RWPE2 (cell line): ENCODE data around the gene SPINT2.

ENCODE experiments used
- ATAC-seq: fragments of 200-7000 bp; cut with Tn5 transposase; 3 replicates; pipeline ENCODE4 v1.9.1; 2021; ENCODE audit warnings: low read depth
- DNase-seq: peaks from one replicate; pipeline ENCODE4 v3.0.0-alpha.2; 2020; ENCODE audit warnings: low spot score
- H3K27ac ChIP-seq: fragments of 450-650 bp; 2 replicates; pipeline ENCODE4 v1.5.1; 2017; ENCODE audit warnings: mild to moderate bottlenecking; ENCODE audit not compliant: poor library complexity, severe bottlenecking
- H3K27me3 ChIP-seq: fragments of 250-450 bp; sonication (Bioruptor Pico); 2 replicates; pipeline ENCODE4 v1.5.1; 2021; ENCODE audit warnings: mild to moderate bottlenecking, moderate library complexity; ENCODE audit not compliant: insufficient read depth, poor library complexity, severe bottlenecking
- H3K36me3 ChIP-seq: fragments of 250-450 bp; sonication (Bioruptor Pico); 2 replicates; pipeline ENCODE4 v1.5.1; 2020; ENCODE audit warnings: low read depth, mild to moderate bottlenecking, moderate library complexity
- H3K4me1 ChIP-seq: fragments of 250-450 bp; sonication (Bioruptor Pico); 2 replicates; pipeline ENCODE4 v1.5.1; 2021; ENCODE audit warnings: mild to moderate bottlenecking, moderate library complexity; ENCODE audit not compliant: insufficient read depth, poor library complexity, severe bottlenecking
- H3K4me3 ChIP-seq: fragments of 250-450 bp; sonication (Bioruptor Pico); 2 replicates; pipeline ENCODE4 v1.5.1; 2021; ENCODE audit warnings: mild to moderate bottlenecking, moderate library complexity; ENCODE audit not compliant: severe bottlenecking
- H3K9me3 ChIP-seq: fragments of 250-450 bp; sonication (Bioruptor Pico); 2 replicates; pipeline ENCODE4 v1.5.1; 2021; ENCODE audit warnings: mild to moderate bottlenecking, moderate library complexity; ENCODE audit not compliant: severe bottlenecking
- TF ChIP-seq, protein P1 (sequence below): fragments of 450-650 bp; IDR thresholded peaks from one replicate; pipeline ENCODE4 v1.5.1; 2017; ENCODE audit warnings: mild to moderate bottlenecking, moderate library complexity; ENCODE audit not compliant: poor library complexity, severe bottlenecking

Gene SPINT2

DNA sequence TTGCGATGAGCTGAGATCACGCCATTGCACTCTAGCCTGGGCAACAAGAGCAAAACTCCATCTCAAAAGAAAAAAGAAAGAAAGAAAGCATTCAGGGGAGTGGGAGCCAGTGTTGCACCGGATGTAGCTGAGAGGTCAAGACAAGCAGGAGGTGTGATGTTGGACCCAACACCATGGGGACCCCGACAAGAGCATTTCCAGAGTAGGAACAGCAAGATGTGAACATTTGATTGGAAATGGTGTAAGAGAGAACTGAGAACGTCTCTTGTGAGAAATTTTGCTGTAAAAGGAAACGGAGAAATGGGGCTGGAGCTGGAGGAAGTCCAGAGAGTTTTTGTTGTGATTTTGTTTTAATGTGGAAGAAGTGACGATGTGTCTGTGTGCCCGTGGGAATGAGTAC is 24.6 kb upstream of the SPINT2 start:
- Histone ChIP-seq H3K36me3 (no peaks in the 10 kb centered on the region), H3K4me3 (no peak overlapping the region), H3K27me3 (no peaks in the 10 kb centered on the region), H3K4me1 (no peaks in the 10 kb centered on the region), H3K27ac (no peak overlapping the region), H3K9me3 (no peaks in the 10 kb centered on the region)
- DNase-seq (no peak), ATAC-seq (no peak)
- TF ChIP-seq, protein P1, sequence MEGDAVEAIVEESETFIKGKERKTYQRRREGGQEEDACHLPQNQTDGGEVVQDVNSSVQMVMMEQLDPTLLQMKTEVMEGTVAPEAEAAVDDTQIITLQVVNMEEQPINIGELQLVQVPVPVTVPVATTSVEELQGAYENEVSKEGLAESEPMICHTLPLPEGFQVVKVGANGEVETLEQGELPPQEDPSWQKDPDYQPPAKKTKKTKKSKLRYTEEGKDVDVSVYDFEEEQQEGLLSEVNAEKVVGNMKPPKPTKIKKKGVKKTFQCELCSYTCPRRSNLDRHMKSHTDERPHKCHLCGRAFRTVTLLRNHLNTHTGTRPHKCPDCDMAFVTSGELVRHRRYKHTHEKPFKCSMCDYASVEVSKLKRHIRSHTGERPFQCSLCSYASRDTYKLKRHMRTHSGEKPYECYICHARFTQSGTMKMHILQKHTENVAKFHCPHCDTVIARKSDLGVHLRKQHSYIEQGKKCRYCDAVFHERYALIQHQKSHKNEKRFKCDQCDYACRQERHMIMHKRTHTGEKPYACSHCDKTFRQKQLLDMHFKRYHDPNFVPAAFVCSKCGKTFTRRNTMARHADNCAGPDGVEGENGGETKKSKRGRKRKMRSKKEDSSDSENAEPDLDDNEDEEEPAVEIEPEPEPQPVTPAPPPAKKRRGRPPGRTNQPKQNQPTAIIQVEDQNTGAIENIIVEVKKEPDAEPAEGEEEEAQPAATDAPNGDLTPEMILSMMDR, result no peak

DNA sequence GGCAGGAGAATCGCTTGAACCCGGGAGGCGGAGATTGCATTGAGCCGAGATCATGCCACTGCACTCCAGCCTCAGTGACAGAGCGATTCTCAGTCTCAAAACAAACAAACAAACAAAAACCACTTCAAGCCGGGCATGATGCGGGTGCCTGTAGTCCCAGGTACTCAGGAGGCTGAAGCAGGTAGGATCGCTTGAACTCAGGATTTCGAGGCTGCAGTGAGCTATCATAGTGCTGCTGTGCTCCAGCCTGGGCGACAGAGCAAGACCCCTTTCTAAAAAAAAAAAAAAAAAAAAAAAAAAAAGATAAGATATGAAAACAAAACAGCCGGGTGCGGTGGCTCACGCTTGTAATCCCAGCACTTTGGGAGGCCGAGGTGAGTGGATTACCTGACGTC is 21.1 kb upstream of the SPINT2 start:
- no peak overlapping the region for H3K4me3 ChIP-seq
- H3K27ac ChIP-seq, result no peak overlapping the region

DNA sequence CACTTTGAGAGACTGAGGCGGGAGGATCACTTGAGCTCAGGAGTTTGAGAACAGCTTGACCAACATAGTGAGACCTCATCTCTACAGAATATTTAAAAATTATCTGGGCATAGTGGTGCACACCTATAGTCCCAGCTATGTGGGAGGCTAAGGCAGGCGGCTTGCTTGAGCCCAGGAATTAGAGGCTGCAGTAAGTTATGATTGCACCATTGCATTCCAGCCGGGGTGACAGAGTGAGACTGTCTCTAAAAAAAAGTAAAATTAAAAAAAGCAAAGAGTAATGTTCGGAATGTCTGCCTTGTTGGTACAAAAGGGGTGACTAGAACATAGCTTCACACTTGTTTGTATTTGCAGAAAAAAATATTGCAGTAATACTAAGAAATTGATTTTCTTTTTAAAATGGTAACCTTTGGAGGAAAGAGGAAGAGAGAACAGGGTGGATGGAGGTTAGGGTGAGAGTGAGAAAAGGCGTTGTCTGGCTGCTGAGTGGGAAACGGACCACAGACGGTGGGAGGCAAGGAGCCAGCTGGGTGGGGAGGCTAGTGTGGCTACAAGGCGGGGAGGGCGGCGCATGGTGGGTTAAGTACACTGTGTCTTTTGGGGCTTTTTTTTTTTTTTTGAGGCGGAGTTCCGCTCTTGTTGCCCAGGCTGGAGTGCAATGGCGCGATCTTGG is 18.4 kb upstream of the SPINT2 start:
- Histone ChIP-seq H3K9me3 (no peaks in the 10 kb centered on the region), H3K36me3 (no peaks in the 10 kb centered on the region), H3K27me3 (no peaks in the 10 kb centered on the region), H3K4me1 (peaks cover under 1% of the 10 kb centered on the region), H3K4me3 (no peak overlapping the region), H3K27ac (no peak overlapping the region)
- ATAC-seq, result no peak; the same call in 2 of the 3 replicates
- no peak for DNase-seq
- TF ChIP-seq, protein P1, result no peak

More for the DNA sequence above, 21.1 kb upstream of the SPINT2 start:
- DNase-seq, result no peak
- TF ChIP-seq, protein P1, result no peak
- no peaks in the 10 kb centered on the region for H3K4me1 ChIP-seq
- H3K27me3 ChIP-seq, result no peaks in the 10 kb centered on the region
- no peak for ATAC-seq
- no peaks in the 10 kb centered on the region for H3K36me3 ChIP-seq
- H3K9me3 ChIP-seq, result no peaks in the 10 kb centered on the region

DNA sequence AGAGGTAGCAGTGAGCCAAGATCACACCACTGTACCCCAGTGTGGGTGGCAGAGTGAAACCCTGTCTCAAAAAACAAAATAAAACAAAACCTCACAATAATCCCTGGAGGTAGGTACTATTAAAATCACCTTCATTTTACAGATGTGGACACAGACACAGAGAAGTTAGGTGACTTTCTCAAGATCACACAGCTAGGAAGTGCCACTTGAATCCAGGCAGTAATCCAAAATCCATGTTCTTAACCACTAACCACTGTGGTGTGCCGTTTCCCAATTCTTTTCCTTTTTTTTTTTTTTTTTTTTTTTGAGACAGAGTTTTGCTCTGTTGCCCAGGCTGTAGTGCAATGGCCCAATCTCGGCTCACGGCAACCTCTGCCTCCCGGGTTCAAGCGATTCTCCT is 17.2 kb upstream of the SPINT2 start:
- Histone ChIP-seq H3K27ac (no peak overlapping the region), H3K9me3 (no peaks in the 10 kb centered on the region), H3K4me1 (peaks cover 10% of the 10 kb centered on the region), H3K27me3 (no peaks in the 10 kb centered on the region), H3K4me3 (no peak overlapping the region), H3K36me3 (no peaks in the 10 kb centered on the region)
- ATAC-seq, result no peak
- no peak for DNase-seq
- TF ChIP-seq, protein P1, result no peak

DNA sequence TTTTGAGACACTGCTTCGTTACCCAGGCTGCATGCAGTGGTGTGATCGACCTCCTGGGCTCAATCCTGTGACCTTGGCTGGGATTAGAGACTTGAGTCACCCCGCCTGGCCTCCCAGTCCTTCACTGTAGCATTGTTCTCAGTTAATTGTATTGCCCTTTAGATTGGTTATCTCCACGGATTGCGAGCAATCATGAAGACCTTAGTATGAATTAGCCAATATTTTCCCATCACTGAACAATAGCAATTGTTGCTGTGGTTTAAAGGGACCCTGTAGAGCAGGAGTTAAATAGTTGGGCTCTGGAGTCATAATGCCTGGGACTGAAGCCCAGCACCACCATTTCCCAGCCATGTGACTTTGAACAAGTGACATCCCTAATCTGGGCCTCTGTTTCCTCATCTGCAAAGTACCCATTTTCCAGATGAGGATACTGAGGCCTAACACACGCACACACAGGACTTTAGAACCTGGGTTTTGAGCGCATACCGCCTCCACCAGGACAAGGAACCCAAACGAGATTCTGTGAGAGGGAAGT is 16.6 kb upstream of the SPINT2 start:
- H3K4me3 ChIP-seq, result no peak overlapping the region
- peaks cover 10% of the 10 kb centered on the region for H3K4me1 ChIP-seq
- no peak overlapping the region for H3K27ac ChIP-seq
- DNase-seq (no peak), ATAC-seq (no peak)
- TF ChIP-seq, protein P1, result no peak
- H3K36me3 ChIP-seq, result no peaks in the 10 kb centered on the region
- no peaks in the 10 kb centered on the region for H3K9me3 ChIP-seq
- H3K27me3 ChIP-seq, result no peaks in the 10 kb centered on the region
